ENCODE data around the gene NEK4.
A peak's percentile ranks its signal among the peaks of the same experiment; 100 is the strongest.

The NEK4 gene

DNA sequence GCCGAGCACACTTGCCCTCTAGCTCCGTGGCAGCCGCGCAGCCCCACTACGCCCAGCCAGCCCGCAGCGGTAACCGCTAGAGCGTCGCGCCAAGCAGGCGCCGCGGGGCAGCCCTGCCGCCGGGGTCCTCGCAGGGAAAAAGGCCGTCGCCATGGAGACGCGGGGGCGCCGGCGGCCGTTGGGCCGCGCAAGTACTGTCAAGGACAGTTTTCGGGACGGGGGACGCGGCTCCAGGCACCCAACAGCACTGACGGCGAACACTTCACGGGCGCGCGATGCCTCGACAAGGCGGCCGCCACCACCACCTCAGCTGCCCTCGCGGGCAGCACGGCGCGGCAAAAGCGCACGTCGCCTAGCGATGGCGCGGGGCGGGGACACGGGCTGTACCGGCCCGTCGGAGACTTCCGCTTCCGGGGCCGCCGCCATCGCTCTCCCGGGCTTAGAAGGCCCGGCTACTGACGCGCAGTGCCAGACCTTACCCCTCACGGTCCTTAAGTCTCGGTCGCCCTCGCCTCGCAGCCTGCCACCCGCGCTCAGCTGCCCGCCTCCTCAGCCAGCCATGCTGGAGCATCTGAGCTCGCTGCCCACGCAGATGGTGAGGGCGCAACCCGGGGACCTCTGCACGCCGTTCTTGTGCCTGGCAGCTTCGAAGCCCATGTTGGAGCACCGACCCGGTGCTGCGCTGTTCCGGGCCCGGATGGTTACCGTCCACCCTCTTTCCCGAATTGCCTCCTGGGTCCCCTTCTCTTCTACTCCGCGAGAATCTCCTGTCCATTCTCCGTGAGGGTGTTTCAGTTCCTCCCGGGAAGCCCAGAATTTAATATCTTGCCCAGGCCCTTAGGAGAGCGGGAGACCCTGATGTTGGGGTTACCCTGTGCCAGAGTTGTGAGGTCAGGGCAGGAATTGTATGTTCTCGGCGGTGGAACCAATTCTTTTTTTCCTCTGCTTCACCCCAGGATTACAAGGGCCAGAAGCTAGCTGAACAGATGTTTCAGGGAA is 64.8 kb downstream of the NEK4 start, which contains the start of the genes GLT8D1 and SPCS1:
Gene GLT8D1 (minus strand): TSS at position 104 of the 999 bp plus-strand sequence. CDS start 5,331 bp downstream, outside the sequence.
Gene SPCS1 (plus strand): TSS at position 419 of the 999 bp plus-strand sequence. CDS start 141 bp downstream, at position 560.
- Histone ChIP-seq H3K9me3 (ENCODE audit: low read length) (no peaks in the 10 kb centered on the region), H2AFZ (ENCODE audit: low read depth, low read length) (peak within 1 kb of the TSS; percentile 77), H3K27me3 (ENCODE audit: insufficient read depth, low read length) (no peaks in the 10 kb centered on the region), H3K36me3 (ENCODE audit: insufficient read depth, low read length) (peaks cover 25% of the 10 kb centered on the region), H3K4me3 (ENCODE audit: low read length) (peak within 1 kb of the TSS; percentile 80), H3K4me1 (ENCODE audit: insufficient read depth, low read length) (peaks cover 27% of the 10 kb centered on the region)

DNA sequence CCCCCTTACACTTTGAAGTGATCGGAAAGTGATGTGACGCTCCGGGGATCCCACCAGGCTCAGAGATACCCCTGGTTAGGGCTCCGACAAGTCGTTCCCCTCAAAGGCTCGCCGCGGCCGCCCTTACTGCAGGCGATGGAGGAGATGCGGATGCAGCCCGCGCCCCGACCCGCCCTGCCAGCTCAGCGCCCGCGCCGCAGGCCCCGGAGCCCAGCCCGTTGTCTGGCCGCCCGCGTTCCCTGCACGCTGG is 65.4 kb downstream of the NEK4 start:
- Histone ChIP-seq H3K36me3 (ENCODE audit: insufficient read depth, low read length) (peaks cover 23% of the 10 kb centered on the region), H3K9me3 (ENCODE audit: low read length) (no peaks in the 10 kb centered on the region), H3K4me1 (ENCODE audit: insufficient read depth, low read length) (peaks cover 27% of the 10 kb centered on the region), H3K4me3 (ENCODE audit: low read length) (peak overlapping the region; percentile 80), H2AFZ (ENCODE audit: low read depth, low read length) (peak overlapping the region; percentile 77), H3K27me3 (ENCODE audit: insufficient read depth, low read length) (no peaks in the 10 kb centered on the region)

DNA sequence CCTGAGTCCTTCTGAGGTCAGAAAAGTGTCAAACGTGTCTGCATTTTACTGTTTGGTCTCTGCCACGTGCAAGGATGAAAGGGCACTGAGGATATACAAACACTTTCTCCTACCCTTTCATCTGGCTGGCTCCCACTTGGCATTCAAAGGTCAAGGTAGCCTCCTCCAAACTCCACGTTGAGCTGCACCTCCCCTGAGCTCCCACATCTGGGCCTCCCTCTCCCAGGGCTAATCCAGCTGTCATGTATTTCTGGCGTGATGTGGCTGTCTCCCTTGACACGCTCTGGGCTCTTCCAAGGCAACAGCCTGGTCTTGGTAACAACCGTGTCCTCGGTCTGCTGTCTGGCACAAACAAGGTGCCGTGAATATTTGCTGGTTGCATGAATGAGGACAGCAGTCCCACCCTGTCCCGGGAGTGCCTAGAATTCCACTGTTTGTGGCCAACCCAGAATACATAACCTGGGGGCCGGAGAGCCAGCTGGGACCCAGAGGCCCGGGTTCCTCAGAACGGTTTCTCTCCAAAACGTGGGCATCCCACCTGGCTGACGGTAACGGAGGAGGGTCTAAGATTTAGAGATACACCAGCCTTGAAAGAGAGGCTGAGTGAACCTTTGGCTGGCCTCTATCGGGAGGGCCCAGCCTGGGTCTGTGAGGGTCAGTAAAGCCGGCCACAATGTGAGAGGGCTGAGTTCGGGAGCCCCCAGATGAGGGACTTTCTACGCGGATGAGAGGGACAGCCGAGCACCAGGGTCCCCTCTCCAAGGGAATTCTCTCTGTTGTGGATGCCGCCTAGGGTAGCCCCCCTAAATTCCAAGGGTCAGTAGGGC is 65.9 kb downstream of the NEK4 start:
- Histone ChIP-seq H3K36me3 (ENCODE audit: insufficient read depth, low read length) (peaks cover 24% of the 10 kb centered on the region), H3K4me1 (ENCODE audit: insufficient read depth, low read length) (peaks cover 27% of the 10 kb centered on the region), H3K4me3 (ENCODE audit: low read length) (peak overlapping the region; percentile 80), H3K9me3 (ENCODE audit: low read length) (no peaks in the 10 kb centered on the region), H3K27me3 (ENCODE audit: insufficient read depth, low read length) (no peaks in the 10 kb centered on the region), H2AFZ (ENCODE audit: low read depth, low read length) (peak overlapping the region; percentile 77)

DNA sequence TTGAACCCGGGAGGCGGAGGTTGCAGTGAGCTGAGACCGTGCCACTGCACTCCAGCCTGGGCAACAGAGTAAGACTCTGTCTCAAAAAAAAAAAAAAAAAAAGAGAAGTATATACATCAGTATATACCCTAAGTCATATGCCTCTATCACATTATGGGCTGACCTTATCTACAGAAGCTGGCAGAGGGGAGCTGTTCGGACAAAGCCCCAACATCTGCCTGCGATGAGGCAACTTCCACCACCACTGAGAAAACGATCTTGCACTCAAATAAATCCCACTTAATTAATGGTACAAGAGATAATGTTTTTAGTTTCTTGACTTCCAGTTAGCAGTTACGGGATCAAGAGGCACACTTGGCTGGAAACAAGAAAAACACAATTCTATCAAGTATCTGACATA is 67.4 kb downstream of the NEK4 start:
- H3K4me3 ChIP-seq (ENCODE audit: low read length), result no peak overlapping the region
- no peak overlapping the region for H2AFZ ChIP-seq (ENCODE audit: low read depth, low read length)
- peaks cover 27% of the 10 kb centered on the region for H3K4me1 ChIP-seq (ENCODE audit: insufficient read depth, low read length)
- H3K9me3 ChIP-seq (ENCODE audit: low read length), result no peaks in the 10 kb centered on the region
- H3K27me3 ChIP-seq (ENCODE audit: insufficient read depth, low read length), result no peaks in the 10 kb centered on the region
- peaks cover 19% of the 10 kb centered on the region for H3K36me3 ChIP-seq (ENCODE audit: insufficient read depth, low read length)

DNA sequence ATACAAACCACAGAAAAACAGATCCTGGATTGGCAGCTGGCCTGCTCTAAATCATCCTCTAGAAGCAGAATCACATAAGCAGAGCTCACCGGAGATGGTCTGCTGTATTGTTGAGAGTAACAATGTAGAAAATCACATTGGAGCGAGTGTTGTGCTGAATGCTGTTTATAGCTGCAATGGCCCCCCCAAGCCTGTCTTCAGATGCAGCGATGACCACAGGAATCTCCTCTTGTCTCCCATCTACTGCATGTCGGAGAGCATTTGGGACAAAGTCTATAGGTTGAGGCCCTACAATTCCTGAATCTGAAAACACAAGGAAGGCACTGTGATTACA is 73.1 kb downstream of the NEK4 start:
- Histone ChIP-seq H3K9me3 (ENCODE audit: low read length) (no peaks in the 10 kb centered on the region), H3K4me1 (ENCODE audit: insufficient read depth, low read length) (no peaks in the 10 kb centered on the region), H3K27me3 (ENCODE audit: insufficient read depth, low read length) (no peaks in the 10 kb centered on the region), H2AFZ (ENCODE audit: low read depth, low read length) (no peak overlapping the region), H3K4me3 (ENCODE audit: low read length) (no peak overlapping the region), H3K36me3 (ENCODE audit: insufficient read depth, low read length) (peaks cover 61% of the 10 kb centered on the region)

DNA sequence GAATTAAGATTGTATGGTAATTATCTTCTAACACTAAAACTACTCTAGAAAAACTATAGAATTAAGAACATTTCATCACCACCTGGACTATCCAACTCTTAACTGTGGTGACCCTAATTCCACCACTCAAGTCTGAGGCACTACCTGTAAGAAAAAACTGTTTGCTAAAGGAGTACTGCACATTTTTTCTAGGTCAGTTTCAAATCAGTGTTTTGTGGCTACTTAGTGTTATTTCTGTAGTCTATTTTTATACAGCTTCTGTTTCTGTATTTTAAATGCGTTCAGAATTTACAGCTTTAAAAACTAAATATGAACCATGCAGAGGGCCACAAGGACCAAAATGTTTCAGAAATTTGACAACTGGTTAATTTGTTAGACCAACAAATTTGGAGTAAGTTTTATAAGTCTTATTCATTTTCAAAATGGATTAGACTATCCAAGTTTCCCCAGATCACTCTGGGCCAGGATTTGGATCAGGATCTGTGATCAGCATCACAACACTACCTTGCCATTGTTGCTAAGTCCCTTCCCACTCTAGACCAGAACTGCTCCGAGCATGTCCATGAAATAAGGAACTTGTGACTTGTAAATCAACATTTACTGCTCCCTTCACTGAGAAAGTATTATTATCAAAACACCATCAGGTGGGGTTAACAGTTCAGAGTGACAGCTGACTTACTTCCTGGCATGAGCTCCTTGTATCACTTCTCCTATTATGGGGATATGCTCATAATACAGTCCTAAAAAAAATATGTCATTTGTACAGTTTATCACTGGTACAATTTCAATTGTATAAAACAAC is 73.7 kb downstream of the NEK4 start:
- H3K9me3 ChIP-seq (ENCODE audit: low read length), result no peaks in the 10 kb centered on the region
- no peak overlapping the region for H2AFZ ChIP-seq (ENCODE audit: low read depth, low read length)
- no peak overlapping the region for H3K4me3 ChIP-seq (ENCODE audit: low read length)
- peaks cover 67% of the 10 kb centered on the region for H3K36me3 ChIP-seq (ENCODE audit: insufficient read depth, low read length)
- H3K4me1 ChIP-seq (ENCODE audit: insufficient read depth, low read length), result no peaks in the 10 kb centered on the region
- no peaks in the 10 kb centered on the region for H3K27me3 ChIP-seq (ENCODE audit: insufficient read depth, low read length)

DNA sequence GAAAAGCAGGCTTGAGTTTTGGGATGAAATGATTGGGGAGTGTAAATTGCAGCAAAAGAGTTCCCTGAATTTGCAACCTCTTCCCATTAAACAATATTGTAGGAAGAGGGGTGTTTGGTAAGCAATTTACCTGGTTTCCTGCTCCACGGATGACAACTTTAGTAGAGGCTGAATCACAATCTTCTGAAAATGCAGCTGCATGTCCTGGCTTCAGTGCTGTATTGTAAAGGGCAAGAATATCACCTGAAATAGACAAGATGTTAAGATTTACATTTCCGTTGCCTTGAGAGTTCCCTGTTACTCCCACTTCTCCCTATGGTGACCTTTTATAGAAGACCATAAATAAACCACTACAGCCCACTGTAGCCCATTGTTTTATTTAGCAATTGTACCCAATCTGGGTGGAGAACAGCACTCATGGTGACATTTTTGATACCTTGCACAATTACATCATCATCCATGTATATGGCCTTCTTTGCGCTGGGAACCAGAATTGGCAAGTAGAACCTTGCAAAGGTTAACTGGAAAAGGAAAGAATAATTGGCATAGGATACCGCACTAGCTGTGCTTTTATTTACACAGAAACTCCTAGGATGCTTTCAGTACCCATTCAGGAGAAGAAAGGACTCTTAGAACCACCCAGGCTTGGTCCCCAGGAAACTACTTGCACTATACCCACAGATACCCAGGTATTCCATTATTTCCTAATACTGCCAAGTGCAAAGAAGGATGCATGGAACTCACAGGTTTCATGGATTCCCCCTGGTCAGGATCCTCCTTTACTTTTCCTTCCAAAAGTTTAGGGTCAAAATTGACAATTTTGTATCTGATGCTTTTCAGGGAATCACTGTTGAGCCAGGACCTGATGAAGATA is 74.7 kb downstream of the NEK4 start:
- H3K36me3 ChIP-seq (ENCODE audit: insufficient read depth, low read length), result peaks cover 75% of the 10 kb centered on the region

DNA sequence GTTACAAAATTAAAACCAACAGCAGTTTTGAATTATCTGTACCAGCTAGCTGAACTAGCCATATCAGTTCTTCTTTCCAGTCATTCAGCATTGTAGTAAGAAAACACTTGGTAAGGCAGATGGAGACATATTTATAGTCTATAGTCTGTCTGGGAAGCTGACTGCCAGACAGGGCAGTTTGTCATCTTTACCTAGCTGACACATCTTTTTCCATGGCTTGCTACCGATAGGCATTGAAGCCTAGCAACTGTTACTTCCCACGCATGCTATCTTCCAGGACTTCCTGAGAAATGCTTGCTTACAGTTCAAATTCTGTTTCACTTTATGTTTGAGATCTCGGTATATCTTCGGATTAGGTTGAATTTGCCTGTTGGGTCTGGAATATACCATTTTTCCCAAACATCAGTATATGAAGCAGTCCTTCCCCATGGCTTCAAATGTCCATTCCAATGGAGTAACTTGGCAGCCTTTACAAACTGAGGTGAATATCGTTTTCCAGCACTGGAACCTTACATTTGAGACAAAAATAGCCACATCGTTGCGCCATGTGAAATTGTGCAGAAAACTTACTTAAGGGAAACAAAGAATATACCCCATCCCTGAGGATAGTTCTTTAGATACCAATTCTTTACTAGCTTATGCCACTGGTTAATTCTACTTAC is 76.1 kb downstream of the NEK4 start:
- H3K27me3 ChIP-seq (ENCODE audit: insufficient read depth, low read length), result no peaks in the 10 kb centered on the region
- H3K9me3 ChIP-seq (ENCODE audit: low read length), result no peaks in the 10 kb centered on the region
- H3K4me3 ChIP-seq (ENCODE audit: low read length), result no peak overlapping the region
- peaks cover 82% of the 10 kb centered on the region for H3K36me3 ChIP-seq (ENCODE audit: insufficient read depth, low read length)
- no peak overlapping the region for H2AFZ ChIP-seq (ENCODE audit: low read depth, low read length)
- no peaks in the 10 kb centered on the region for H3K4me1 ChIP-seq (ENCODE audit: insufficient read depth, low read length)

More for the DNA sequence above, 74.7 kb downstream of the NEK4 start:
- H2AFZ ChIP-seq (ENCODE audit: low read depth, low read length), result no peak overlapping the region
- no peaks in the 10 kb centered on the region for H3K4me1 ChIP-seq (ENCODE audit: insufficient read depth, low read length)
- H3K4me3 ChIP-seq (ENCODE audit: low read length), result no peak overlapping the region
- no peaks in the 10 kb centered on the region for H3K27me3 ChIP-seq (ENCODE audit: insufficient read depth, low read length)
- no peaks in the 10 kb centered on the region for H3K9me3 ChIP-seq (ENCODE audit: low read length)

DNA sequence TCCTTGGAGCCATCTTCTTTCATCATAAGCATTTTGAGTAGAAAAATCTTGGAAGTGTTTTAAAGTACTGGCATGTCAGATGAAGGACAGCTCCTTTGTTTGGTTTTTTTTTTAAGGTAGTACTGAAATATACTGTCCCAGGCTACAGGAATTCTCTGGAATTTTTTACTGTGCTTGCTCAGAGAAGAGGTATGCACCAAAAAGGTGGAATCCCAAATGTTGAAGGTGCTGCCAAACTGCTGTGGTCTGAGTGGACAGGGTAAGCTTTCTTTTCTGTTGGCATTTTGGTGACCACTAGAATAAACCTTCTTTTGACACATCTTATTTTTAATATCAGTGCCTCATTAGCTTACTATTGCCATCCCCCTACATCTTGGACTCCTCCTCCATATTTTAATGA is 77.7 kb downstream of the NEK4 start:
- Histone ChIP-seq H3K4me1 (ENCODE audit: insufficient read depth, low read length) (no peaks in the 10 kb centered on the region), H3K27me3 (ENCODE audit: insufficient read depth, low read length) (no peaks in the 10 kb centered on the region), H3K9me3 (ENCODE audit: low read length) (no peaks in the 10 kb centered on the region), H2AFZ (ENCODE audit: low read depth, low read length) (no peak overlapping the region), H3K36me3 (ENCODE audit: insufficient read depth, low read length) (peaks cover 93% of the 10 kb centered on the region), H3K4me3 (ENCODE audit: low read length) (no peak overlapping the region)

DNA sequence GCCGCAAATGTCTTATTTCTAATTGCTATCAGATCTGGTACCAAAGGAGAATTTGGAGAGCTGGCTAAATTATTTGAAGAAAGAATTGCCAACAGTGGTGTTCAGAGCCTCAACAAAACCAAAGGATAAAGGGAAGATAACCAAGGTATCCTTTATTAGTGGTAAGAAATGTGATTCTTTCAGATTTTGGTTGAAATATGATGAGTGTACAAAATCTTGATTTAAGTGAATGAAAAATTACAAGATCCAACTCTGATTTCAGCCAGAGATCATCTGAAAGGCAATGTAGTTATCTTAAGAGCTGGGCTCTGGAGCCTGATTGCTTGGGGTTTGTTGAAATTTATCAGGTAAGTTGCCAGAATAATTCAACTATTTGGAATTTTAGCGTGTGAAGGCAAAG is 80.2 kb downstream of the NEK4 start:
- no peak overlapping the region for H2AFZ ChIP-seq (ENCODE audit: low read depth, low read length)
- H3K36me3 ChIP-seq (ENCODE audit: insufficient read depth, low read length), result peaks cover 79% of the 10 kb centered on the region
- no peak overlapping the region for H3K4me3 ChIP-seq (ENCODE audit: low read length)
- H3K27me3 ChIP-seq (ENCODE audit: insufficient read depth, low read length), result no peaks in the 10 kb centered on the region
- no peaks in the 10 kb centered on the region for H3K9me3 ChIP-seq (ENCODE audit: low read length)
- peaks cover 18% of the 10 kb centered on the region for H3K4me1 ChIP-seq (ENCODE audit: insufficient read depth, low read length)

DNA sequence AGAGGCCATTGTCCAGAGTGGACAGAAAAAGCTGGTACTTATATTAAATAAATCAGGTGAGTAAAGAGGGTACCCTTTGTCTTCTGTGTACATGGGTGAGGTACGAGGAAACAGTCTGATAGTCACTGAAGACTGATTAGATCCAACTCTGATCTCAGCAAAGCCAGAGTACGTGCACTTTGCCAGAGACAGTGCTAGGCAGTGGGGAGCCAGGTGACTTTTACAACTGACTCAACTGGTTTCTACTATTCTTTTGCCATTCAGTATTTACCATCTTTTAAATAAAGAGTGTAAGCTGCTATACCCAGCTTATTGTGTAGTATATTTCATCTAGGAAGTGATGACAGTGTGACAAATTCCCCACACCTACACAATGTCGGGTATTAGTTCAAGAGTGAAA is 81.6 kb downstream of the NEK4 start:
- Histone ChIP-seq H3K4me1 (ENCODE audit: insufficient read depth, low read length) (peaks cover 23% of the 10 kb centered on the region), H3K27me3 (ENCODE audit: insufficient read depth, low read length) (no peaks in the 10 kb centered on the region), H3K36me3 (ENCODE audit: insufficient read depth, low read length) (peaks cover 66% of the 10 kb centered on the region), H2AFZ (ENCODE audit: low read depth, low read length) (no peak overlapping the region), H3K9me3 (ENCODE audit: low read length) (no peaks in the 10 kb centered on the region), H3K4me3 (ENCODE audit: low read length) (no peak overlapping the region)

DNA sequence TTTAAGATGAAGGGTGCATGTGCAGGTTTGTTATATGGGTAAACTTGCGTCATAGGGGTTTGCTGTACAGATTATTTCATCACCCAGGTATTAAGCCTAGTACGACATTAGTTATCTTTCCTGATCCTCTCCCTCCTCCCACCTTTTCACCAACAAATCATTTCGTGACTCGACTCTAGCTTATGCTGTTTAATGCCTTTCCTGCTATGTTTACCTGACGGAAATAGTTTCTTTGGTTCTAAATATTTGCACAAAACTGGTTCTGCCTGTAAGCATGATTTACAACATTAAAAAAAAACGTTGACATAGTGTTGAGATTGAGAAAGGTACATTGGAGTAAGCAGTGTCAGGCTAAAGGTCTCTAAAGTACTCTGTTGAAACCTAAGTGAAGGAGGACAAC is 82.5 kb downstream of the NEK4 start:
- Histone ChIP-seq H3K4me3 (ENCODE audit: low read length) (no peak overlapping the region), H2AFZ (ENCODE audit: low read depth, low read length) (no peak overlapping the region), H3K36me3 (ENCODE audit: insufficient read depth, low read length) (peaks cover 58% of the 10 kb centered on the region), H3K4me1 (ENCODE audit: insufficient read depth, low read length) (peaks cover 24% of the 10 kb centered on the region), H3K27me3 (ENCODE audit: insufficient read depth, low read length) (no peaks in the 10 kb centered on the region), H3K9me3 (ENCODE audit: low read length) (no peaks in the 10 kb centered on the region)

Measured in neuron (in vitro differentiated cells).